22Rv1 (cell line): Measurements from ENCODE around the gene GTF3C5.

ENCODE experiments used
- ZFX ChIP-seq: fragments of 450-650 bp; IDR thresholded peaks from 2 replicates; pipeline ENCODE4 v1.6.1; 2017; ENCODE audit warnings: antibody characterized with exemption, borderline replicate concordance
- TF ChIP-seq, protein P1 (sequence below): fragments of 450-650 bp; IDR thresholded peaks from 2 replicates; pipeline ENCODE4 v1.5.1; 2017; ENCODE audit warnings: mild to moderate bottlenecking

GRCh38 chr9:132989014-132989310 is 41.8 kb upstream of the GTF3C5 start:
- TF ChIP-seq, protein P1, sequence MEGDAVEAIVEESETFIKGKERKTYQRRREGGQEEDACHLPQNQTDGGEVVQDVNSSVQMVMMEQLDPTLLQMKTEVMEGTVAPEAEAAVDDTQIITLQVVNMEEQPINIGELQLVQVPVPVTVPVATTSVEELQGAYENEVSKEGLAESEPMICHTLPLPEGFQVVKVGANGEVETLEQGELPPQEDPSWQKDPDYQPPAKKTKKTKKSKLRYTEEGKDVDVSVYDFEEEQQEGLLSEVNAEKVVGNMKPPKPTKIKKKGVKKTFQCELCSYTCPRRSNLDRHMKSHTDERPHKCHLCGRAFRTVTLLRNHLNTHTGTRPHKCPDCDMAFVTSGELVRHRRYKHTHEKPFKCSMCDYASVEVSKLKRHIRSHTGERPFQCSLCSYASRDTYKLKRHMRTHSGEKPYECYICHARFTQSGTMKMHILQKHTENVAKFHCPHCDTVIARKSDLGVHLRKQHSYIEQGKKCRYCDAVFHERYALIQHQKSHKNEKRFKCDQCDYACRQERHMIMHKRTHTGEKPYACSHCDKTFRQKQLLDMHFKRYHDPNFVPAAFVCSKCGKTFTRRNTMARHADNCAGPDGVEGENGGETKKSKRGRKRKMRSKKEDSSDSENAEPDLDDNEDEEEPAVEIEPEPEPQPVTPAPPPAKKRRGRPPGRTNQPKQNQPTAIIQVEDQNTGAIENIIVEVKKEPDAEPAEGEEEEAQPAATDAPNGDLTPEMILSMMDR: no peak
- TF ChIP-seq ZFX: no peak
